Caco-2 (cell line): Measurements from ENCODE around the gene ANGPTL8. TPM values are rescaled to one million over a fixed set of nuclear protein-coding genes. Genes with fewer than 3 reads are reported as not detected.

Experiments
- BruUV-seq: library from RNA; stranded (reverse); fragments of 400-500 nt; replicated peaks from 2 replicates; lab custom pipeline; 2021; lab: Mats Ljungman, UMichigan
- CTCF ChIA-PET: fragments of 300-600 bp; sonication (Branson Sonifier 250); formaldehyde crosslinking; loops from one replicate; lab custom pipeline; 2022; ENCODE audit warnings: antibody characterized with exemption; lab: Charles Lee
- POLR2A ChIA-PET: fragments of 300-600 bp; sonication (Branson Sonifier 250); formaldehyde crosslinking; loops from one replicate; lab custom pipeline; 2022; ENCODE audit warnings: antibody characterized with exemption; lab: Charles Lee
- DNase-seq, 2 experiments: peaks; one replicate each; pipeline versions ENCODE4 v3.0.0 to v3.0.0-alpha.2; 2020 to 2022
- H3K27me3 ChIP-seq: replicated peaks from 2 replicates; pipeline ENCODE4 v1.6.0; 2011; ENCODE audit warnings: low read length; ENCODE audit not compliant: control insufficient read depth, insufficient read depth
- H3K36me3 ChIP-seq: 2 replicates; pipeline ENCODE4 v1.5.1; 2011; ENCODE audit warnings: low read length; ENCODE audit not compliant: control insufficient read depth, insufficient read depth
- H3K4me1 ChIP-seq: fragments of 250-450 bp; sonication (Bioruptor Pico); 2 replicates; pipeline ENCODE4 v1.5.1; 2020; ENCODE audit warnings: mild to moderate bottlenecking
- H3K4me3 ChIP-seq: 2 replicates; pipeline ENCODE4 v1.5.1; 2011; ENCODE audit warnings: low read depth, mild to moderate bottlenecking, control low read depth, low read length
- H3K9me3 ChIP-seq: fragments of 250-450 bp; sonication (Bioruptor Pico); 2 replicates; pipeline ENCODE4 v1.5.1; 2020; ENCODE audit warnings: mild to moderate bottlenecking, moderate library complexity
- H3K27ac Mint-ChIP-seq: one replicate; pipeline ENCODE4 v1.8.0; 2022; ENCODE audit warnings: mixed read lengths; ENCODE audit not compliant: unreplicated experiment
- H3K27me3 Mint-ChIP-seq: one replicate; pipeline ENCODE4 v1.8.0; 2022; ENCODE audit warnings: mixed read lengths; ENCODE audit not compliant: insufficient read depth, unreplicated experiment
- H3K36me3 Mint-ChIP-seq: one replicate; pipeline ENCODE4 v1.8.0; 2022; ENCODE audit warnings: mild to moderate bottlenecking, mixed read lengths; ENCODE audit not compliant: insufficient read depth, unreplicated experiment
- H3K4me1 Mint-ChIP-seq: one replicate; pipeline ENCODE4 v1.8.0; 2022; ENCODE audit warnings: low read depth, mixed read lengths; ENCODE audit not compliant: unreplicated experiment
- H3K4me3 Mint-ChIP-seq: one replicate; pipeline ENCODE4 v1.8.0; 2022; ENCODE audit warnings: mild to moderate bottlenecking, moderate library complexity, mixed read lengths; ENCODE audit not compliant: unreplicated experiment
- H3K9me3 Mint-ChIP-seq: one replicate; pipeline ENCODE4 v1.8.0; 2022; ENCODE audit warnings: mixed read lengths; ENCODE audit not compliant: unreplicated experiment
- CTCF ChIP-seq, 2 experiments: fragments of 200-600 bp in 1 of 2; IDR thresholded peaks; 1 replicate in 1 of 2; 2 replicates in 1 of 2; pipeline versions ENCODE4 v1.5.1 to v1.8.0; 2011 to 2022; ENCODE audit warnings: antibody characterized with exemption in 1 of 2, control low read depth in 1 of 2, inconsistent platforms in 1 of 2, low read depth in 1 of 2, low read length in 1 of 2, mild to moderate bottlenecking in 1 of 2, moderate library complexity in 1 of 2; ENCODE audit not compliant: insufficient read depth in 1 of 2, severe bottlenecking in 1 of 2, unreplicated experiment in 1 of 2
- intact Hi-C: fragments of 100-400 bp; cut with micrococcal nuclease; formaldehyde crosslinking; loops from one replicate; pipeline ENCODE4 v1.10.0; 2022; ENCODE audit not compliant: unreplicated experiment
- total RNA-seq: library from RNA; stranded (reverse); gene quantifications from 2 replicates; pipeline ENCODE4 v1.2.3, GENCODE V29; 2022

ANGPTL8 gene
- total RNA-seq, 1 experiment from 2014 or later: not detected

GRCh38 chr19:11252665-11253355, 13.4 kb downstream of the ANGPTL8 start:
- no peaks in the 10 kb centered on the region for H3K9me3 ChIP-seq
- no TSS peak for BruUV-seq
- Mint-ChIP-seq H3K4me1 (no peaks in the 10 kb centered on the region), H3K27ac (peak overlapping the region; percentile 49), H3K27me3 (no peaks in the 10 kb centered on the region), H3K36me3 (peaks cover 34% of the 10 kb centered on the region), H3K4me3 (no peak overlapping the region), H3K9me3 (no peaks in the 10 kb centered on the region)
- no peak overlapping the region for H3K4me3 ChIP-seq
- intact Hi-C loops: no loop called here
- DNase-seq: no peak
- CTCF ChIA-PET: no interaction called here
- POLR2A ChIA-PET: no interaction called here
- H3K36me3 ChIP-seq: peaks cover 3% of the 10 kb centered on the region; the same call in 1 of the 2 replicates
- H3K27me3 ChIP-seq: no peaks in the 10 kb centered on the region
- no peak for TF ChIP-seq CTCF (IDR thresholded peaks at IDR 0.05; ENCODE audit: insufficient read depth in 1 of 2, low read depth in 1 of 2, low read length in 1 of 2, severe bottlenecking in 1 of 2, unreplicated experiment in 1 of 2)
- no peaks in the 10 kb centered on the region for H3K4me1 ChIP-seq

DNA sequence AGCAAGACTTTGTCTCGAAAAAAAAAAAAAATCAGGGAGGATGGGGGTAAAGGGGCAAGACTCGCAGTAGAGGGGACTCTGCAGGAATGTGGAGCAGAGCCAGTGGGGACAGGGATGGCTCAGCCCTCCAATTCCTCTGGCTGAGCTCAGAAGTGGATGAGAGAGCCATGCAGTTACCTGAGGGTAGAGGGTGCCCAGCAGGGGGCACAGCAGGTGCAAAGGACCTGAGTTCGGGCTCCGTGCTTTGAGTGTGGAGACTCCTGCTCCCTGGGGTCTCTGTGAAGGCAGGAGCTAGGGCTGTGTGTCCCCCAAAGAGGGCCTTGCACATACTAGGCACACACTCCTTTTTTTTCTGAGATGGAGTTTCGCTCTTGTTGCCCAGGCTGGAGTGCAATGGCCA, 15.2 kb downstream of the ANGPTL8 start:
- H3K4me1 Mint-ChIP-seq: no peaks in the 10 kb centered on the region
- ChIA-PET POLR2A (no interaction called here), CTCF (interaction anchor here (0.5 to 1.1 kb wide), 3 partner anchors 32 to 120 kb away, joined by 3 read pairs; partner anchors contain the start of gene SWSAP1)
- no TSS peak for BruUV-seq
- H3K36me3 Mint-ChIP-seq: peaks cover 28% of the 10 kb centered on the region
- no peaks in the 10 kb centered on the region for H3K9me3 ChIP-seq
- no peak overlapping the region for H3K4me3 ChIP-seq
- no peaks in the 10 kb centered on the region for H3K27me3 Mint-ChIP-seq
- intact Hi-C loops: no loop called here
- no peaks in the 10 kb centered on the region for H3K4me1 ChIP-seq
- H3K27ac Mint-ChIP-seq: no peak overlapping the region
- no peak overlapping the region for H3K4me3 Mint-ChIP-seq
- DNase-seq: no peak
- H3K9me3 Mint-ChIP-seq: no peaks in the 10 kb centered on the region
- TF ChIP-seq CTCF (IDR thresholded peaks at IDR 0.05; ENCODE audit: insufficient read depth in 1 of 2, low read depth in 1 of 2, low read length in 1 of 2, severe bottlenecking in 1 of 2, unreplicated experiment in 1 of 2): peak in 1 of 2 experiments; percentile 27
- H3K27me3 ChIP-seq: no peaks in the 10 kb centered on the region
- H3K36me3 ChIP-seq: peaks cover 3% of the 10 kb centered on the region; the same call in 1 of the 2 replicates

DNA sequence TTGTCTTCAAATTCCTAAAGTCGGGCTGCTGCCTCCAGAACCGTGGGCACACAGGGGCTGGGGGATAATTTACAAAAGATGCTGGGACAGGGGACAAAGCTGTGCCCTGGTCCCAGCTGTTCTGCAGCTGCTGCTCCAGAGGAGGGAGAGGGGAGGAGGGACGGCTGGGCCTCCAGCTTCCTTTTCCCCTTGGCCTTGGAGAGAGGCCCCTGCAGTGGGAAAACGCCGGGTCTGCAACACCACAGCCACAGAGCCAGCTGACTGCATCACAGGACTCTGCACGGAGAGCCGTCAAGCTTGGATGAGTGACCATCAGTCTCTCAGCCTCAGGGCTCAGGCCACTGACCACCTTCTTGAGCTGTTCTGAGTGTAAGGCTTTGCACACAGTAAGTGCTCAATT, 16.8 kb downstream of the ANGPTL8 start:
- H3K9me3 Mint-ChIP-seq: no peaks in the 10 kb centered on the region
- H3K36me3 Mint-ChIP-seq: peaks cover 23% of the 10 kb centered on the region
- no peaks in the 10 kb centered on the region for H3K4me1 Mint-ChIP-seq
- Histone ChIP-seq H3K9me3 (no peaks in the 10 kb centered on the region), H3K27me3 (no peaks in the 10 kb centered on the region), H3K36me3 (peaks cover under 1% of the 10 kb centered on the region; the same call in 1 of the 2 replicates), H3K4me3 (no peak overlapping the region), H3K4me1 (no peaks in the 10 kb centered on the region)
- H3K27me3 Mint-ChIP-seq: no peaks in the 10 kb centered on the region
- no peak for TF ChIP-seq CTCF (IDR thresholded peaks at IDR 0.05; ENCODE audit: insufficient read depth in 1 of 2, low read depth in 1 of 2, low read length in 1 of 2, severe bottlenecking in 1 of 2, unreplicated experiment in 1 of 2)
- BruUV-seq: no TSS peak
- intact Hi-C loops: no loop called here
- CTCF ChIA-PET: interaction anchor here (0.6 kb wide), 1 partner anchor 13 kb away, joined by 9 read pairs; no protein-coding TSS in a partner anchor
- no peak for DNase-seq
- no peak overlapping the region for H3K4me3 Mint-ChIP-seq
- POLR2A ChIA-PET: interaction anchor here (1.1 kb wide), 1 partner anchor 9 kb away, joined by 4 read pairs; no protein-coding TSS in a partner anchor
- no peak overlapping the region for H3K27ac Mint-ChIP-seq
